ENCODE data around the gene PIGO.

- TF ChIP-seq POLR2AphosphoS5 (IDR thresholded peaks at IDR 0.05; ENCODE audit: insufficient read depth in 1 of 2, low read depth in 1 of 2) (no peak), CTCF (IDR thresholded peaks at IDR 0.05) (peak in 1 of 3 experiments; percentile 7)
These were observed 24.5 kb downstream of the PIGO start for GRCh38 chr9:35071814-35072460.

Data from vagina (tissue), 2 donors.